ENCODE data around the gene SGCG.

DNA sequence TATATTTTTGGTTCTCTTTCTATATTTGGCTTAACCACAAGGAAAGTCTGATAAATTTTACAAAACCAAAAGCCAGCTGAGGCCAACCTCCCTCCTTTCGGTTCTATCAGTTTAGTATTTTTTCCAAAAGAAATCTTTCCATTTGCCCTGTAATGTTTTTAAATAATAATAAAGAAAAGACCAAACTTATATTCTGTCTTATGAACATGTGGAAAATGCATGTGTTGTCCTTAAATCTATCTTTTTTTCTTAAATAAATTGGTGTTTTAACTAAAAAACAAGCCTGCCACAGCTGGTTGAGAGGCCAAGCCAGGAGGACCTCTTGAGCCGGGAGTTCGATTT is 139.1 kb downstream of the SGCG start:
- TF ChIP-seq, protein P1, sequence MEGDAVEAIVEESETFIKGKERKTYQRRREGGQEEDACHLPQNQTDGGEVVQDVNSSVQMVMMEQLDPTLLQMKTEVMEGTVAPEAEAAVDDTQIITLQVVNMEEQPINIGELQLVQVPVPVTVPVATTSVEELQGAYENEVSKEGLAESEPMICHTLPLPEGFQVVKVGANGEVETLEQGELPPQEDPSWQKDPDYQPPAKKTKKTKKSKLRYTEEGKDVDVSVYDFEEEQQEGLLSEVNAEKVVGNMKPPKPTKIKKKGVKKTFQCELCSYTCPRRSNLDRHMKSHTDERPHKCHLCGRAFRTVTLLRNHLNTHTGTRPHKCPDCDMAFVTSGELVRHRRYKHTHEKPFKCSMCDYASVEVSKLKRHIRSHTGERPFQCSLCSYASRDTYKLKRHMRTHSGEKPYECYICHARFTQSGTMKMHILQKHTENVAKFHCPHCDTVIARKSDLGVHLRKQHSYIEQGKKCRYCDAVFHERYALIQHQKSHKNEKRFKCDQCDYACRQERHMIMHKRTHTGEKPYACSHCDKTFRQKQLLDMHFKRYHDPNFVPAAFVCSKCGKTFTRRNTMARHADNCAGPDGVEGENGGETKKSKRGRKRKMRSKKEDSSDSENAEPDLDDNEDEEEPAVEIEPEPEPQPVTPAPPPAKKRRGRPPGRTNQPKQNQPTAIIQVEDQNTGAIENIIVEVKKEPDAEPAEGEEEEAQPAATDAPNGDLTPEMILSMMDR (IDR thresholded peaks at IDR 0.05): no peak
- TF ChIP-seq POLR2A (IDR thresholded peaks at IDR 0.05) (no peak), POLR2AphosphoS5 (IDR thresholded peaks at IDR 0.05) (no peak), EP300 (IDR thresholded peaks at IDR 0.05) (no peak)

Data from suprapubic skin (tissue), 4 donors.